OCI-LY3 (cell line): ENCODE data around the gene LAMA3.

ENCODE experiments used
- H2AFZ ChIP-seq: fragments of 200-600, 300-600 bp; shearing (Covaris generic); 2 replicates; pipeline ENCODE4 v1.6.0; 2014; ENCODE audit warnings: antibody characterized with exemption, low read depth, low read length
- H3K27ac ChIP-seq: fragments of 200-600, 300-600 bp; sonication (generic); 2 replicates; pipeline ENCODE4 v1.5.1; 2014; ENCODE audit warnings: mild to moderate bottlenecking, low read length, moderate library complexity, mixed read lengths
- H3K27me3 ChIP-seq: fragments of 200-600, 300-600 bp; sonication (generic); 2 replicates; pipeline ENCODE4 v1.6.1; 2014; ENCODE audit warnings: low read depth, low read length, mixed read lengths
- H3K36me3 ChIP-seq: fragments of 200-600, 300-600 bp; sonication (generic); replicated peaks from 2 replicates; pipeline ENCODE3; 2014; ENCODE audit warnings: low read depth, low read length, mixed read lengths
- H3K4me1 ChIP-seq: fragments of 300-600, 200-600 bp; sonication (generic); 2 replicates; pipeline ENCODE4 v1.6.1; 2014; ENCODE audit warnings: low read length, mixed read lengths
- H3K4me2 ChIP-seq: fragments of 200-600, 300-600 bp; sonication (generic); 2 replicates; pipeline ENCODE4 v1.6.1; 2014; ENCODE audit warnings: low read length, mixed read lengths
- H3K4me3 ChIP-seq: fragments of 300-600, 200-600 bp; sonication (generic); 2 replicates; pipeline ENCODE4 v1.5.1; 2014; ENCODE audit warnings: antibody characterized with exemption, mild to moderate bottlenecking, low read length, moderate library complexity
- H3K79me2 ChIP-seq: fragments of 300-600, 200-600 bp; shearing (Covaris generic); 2 replicates; pipeline ENCODE4 v1.6.1; 2014; ENCODE audit warnings: mild to moderate bottlenecking, low read length, mixed read lengths
- H3K9ac ChIP-seq: fragments of 300-600, 200-600 bp; shearing (Covaris generic); 2 replicates; pipeline ENCODE4 v1.6.0; 2014; ENCODE audit warnings: mild to moderate bottlenecking, low read length, moderate library complexity
- H3K9me3 ChIP-seq: fragments of 200-600, 300-600 bp; shearing (Covaris generic); 2 replicates; pipeline ENCODE4 v1.6.1; 2014; ENCODE audit warnings: low read length, mixed read lengths; ENCODE audit not compliant: insufficient read depth
- H4K20me1 ChIP-seq: fragments of 200-600, 300-600 bp; sonication (generic); 2 replicates; pipeline ENCODE4 v1.6.1; 2016; ENCODE audit warnings: low read length, mixed read lengths; ENCODE audit not compliant: insufficient read depth
- EZH2phosphoT487 ChIP-seq: fragments of 200-600 bp; shearing (Covaris generic); IDR thresholded peaks from 2 replicates; pipeline ENCODE4 v1.6.1; 2018; ENCODE audit warnings: antibody characterized with exemption, mixed run types, low read depth
- TF ChIP-seq, protein P1 (sequence below): fragments of 200-600, 300-600 bp; sonication (generic); IDR thresholded peaks from 2 replicates; pipeline ENCODE4 v1.5.1; 2014; ENCODE audit warnings: antibody characterized with exemption, low read length, low read depth

The LAMA3 gene

DNA sequence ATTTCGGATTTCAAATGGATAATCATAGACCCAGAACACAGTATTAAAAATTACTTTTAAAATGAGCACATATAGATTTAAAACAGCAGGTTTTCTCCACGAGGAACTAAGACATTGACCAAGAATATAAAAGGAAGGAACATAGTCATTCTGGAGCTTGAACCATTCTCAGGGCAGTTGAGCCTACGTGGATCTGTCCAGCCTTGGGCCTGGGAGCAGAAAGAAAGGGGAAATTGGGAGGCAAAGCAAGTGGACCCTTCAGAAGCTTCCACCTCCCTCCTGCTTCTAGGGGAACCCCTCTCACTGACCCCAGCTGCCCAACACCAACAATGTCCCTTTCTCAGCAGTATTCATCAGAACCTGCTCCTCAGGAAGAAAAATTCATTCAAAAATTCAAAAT lies 293.9 kb downstream of the LAMA3 start:
- H3K4me2 ChIP-seq, result no peak overlapping the region
- H3K79me2 ChIP-seq, result no peaks in the 10 kb centered on the region
- no peak for TF ChIP-seq EZH2phosphoT487
- TF ChIP-seq, protein P1, sequence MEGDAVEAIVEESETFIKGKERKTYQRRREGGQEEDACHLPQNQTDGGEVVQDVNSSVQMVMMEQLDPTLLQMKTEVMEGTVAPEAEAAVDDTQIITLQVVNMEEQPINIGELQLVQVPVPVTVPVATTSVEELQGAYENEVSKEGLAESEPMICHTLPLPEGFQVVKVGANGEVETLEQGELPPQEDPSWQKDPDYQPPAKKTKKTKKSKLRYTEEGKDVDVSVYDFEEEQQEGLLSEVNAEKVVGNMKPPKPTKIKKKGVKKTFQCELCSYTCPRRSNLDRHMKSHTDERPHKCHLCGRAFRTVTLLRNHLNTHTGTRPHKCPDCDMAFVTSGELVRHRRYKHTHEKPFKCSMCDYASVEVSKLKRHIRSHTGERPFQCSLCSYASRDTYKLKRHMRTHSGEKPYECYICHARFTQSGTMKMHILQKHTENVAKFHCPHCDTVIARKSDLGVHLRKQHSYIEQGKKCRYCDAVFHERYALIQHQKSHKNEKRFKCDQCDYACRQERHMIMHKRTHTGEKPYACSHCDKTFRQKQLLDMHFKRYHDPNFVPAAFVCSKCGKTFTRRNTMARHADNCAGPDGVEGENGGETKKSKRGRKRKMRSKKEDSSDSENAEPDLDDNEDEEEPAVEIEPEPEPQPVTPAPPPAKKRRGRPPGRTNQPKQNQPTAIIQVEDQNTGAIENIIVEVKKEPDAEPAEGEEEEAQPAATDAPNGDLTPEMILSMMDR, result no peak
- H4K20me1 ChIP-seq, result no peaks in the 10 kb centered on the region
- H3K27ac ChIP-seq, result no peak overlapping the region
- no peak overlapping the region for H3K4me3 ChIP-seq
- H3K9ac ChIP-seq, result no peak overlapping the region
- H3K9me3 ChIP-seq, result peaks cover 4% of the 10 kb centered on the region; the same call in 1 of the 2 replicates
- H3K36me3 ChIP-seq, result no peaks in the 10 kb centered on the region
- H2AFZ ChIP-seq, result no peak overlapping the region
- peaks cover 24% of the 10 kb centered on the region for H3K4me1 ChIP-seq
- no peaks in the 10 kb centered on the region for H3K27me3 ChIP-seq

DNA sequence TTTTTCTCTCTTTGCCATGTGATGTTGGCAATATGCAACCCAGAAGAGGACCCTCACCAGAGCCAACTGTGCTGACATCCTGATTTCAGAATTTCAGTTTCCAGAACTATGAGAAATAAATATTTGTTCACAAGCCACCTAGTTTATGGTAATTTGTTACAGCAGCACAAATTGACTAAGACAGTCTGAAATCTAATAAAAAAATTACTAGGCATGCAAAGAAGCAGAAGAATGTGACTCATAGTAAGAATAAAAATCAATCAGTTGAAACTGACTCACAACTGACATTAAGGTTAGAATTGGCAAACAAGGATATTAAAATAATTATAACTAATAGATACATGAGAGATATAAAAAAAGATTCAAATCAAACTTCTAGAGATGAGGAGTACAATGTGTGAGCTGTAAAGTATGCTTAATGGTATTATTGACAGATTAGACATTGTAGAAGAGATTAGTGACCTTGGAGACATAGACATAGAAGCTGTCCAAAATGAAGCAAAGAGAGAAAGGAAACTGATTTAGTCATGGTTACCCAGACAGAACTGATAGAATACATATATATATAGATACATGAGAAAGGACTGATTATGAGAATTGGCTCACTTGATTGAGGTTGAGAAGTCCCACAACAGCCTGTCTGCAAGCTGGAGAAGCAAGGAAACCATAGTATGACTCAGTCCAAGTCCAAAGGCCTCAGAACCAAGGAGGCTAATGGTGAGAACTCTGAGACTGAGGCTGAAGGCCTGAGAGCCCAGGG lies 297.5 kb downstream of the LAMA3 start:
- Histone ChIP-seq H3K27me3 (no peaks in the 10 kb centered on the region), H2AFZ (no peak overlapping the region), H3K9ac (no peak overlapping the region), H3K4me3 (no peak overlapping the region), H3K36me3 (no peaks in the 10 kb centered on the region), H3K9me3 (peaks cover 4% of the 10 kb centered on the region; the same call in 1 of the 2 replicates), H3K79me2 (no peaks in the 10 kb centered on the region), H4K20me1 (no peaks in the 10 kb centered on the region), H3K4me1 (peaks cover 15% of the 10 kb centered on the region), H3K4me2 (no peak overlapping the region), H3K27ac (no peak overlapping the region)
- TF ChIP-seq EZH2phosphoT487, result no peak
- TF ChIP-seq, protein P1, result no peak

DNA sequence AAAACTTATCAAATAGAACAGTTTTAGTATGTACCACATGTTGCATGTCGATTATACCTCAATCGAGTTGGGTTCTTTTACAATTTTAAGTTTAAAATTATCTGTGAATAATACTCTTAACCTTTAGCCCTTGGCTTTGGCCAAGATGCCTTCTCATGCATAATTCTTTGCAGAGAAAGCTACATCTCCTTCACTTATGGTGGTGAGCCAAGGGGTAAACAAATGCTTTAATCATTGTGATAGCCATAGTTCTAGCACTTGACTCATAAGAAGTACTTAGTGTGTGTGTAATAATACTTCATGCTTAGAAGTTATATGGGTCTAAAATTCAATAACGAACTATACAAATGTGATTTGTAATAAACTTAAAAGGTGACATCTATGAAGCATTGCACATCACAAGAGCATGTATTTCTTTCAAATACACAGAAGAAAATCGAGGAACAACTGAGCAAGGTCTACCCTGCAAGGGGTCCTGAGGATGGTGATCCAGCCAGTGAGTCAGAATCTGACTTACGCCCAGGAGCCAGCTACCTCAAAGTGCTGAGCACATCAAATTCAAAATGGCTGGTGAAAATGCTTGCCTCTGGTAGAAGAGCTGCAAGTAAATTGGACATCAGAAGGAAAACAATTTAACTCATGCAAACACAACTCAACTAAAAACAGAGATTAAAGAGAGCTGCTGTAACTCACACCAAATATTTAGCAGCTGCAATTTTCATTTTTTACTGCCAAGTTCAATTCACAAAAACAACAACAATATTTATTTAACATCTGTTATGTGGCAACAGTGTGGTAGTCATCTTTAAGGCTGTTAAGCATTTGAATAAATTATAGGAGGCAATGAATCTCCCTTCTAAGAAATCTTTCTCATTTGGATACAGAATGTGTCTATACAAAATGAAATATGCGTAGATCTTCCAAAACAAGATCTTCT lies 301.5 kb downstream of the LAMA3 start:
- H3K79me2 ChIP-seq, result no peaks in the 10 kb centered on the region
- no peaks in the 10 kb centered on the region for H3K27me3 ChIP-seq
- no peaks in the 10 kb centered on the region for H3K36me3 ChIP-seq
- H3K27ac ChIP-seq, result no peak overlapping the region
- peaks cover 13% of the 10 kb centered on the region for H3K4me1 ChIP-seq
- no peak overlapping the region for H3K9ac ChIP-seq
- no peak overlapping the region for H2AFZ ChIP-seq
- no peak overlapping the region for H3K4me3 ChIP-seq
- TF ChIP-seq EZH2phosphoT487, result no peak
- TF ChIP-seq, protein P1, result no peak
- peaks cover 4% of the 10 kb centered on the region; the same call in 1 of the 2 replicates for H3K9me3 ChIP-seq
- H4K20me1 ChIP-seq, result no peaks in the 10 kb centered on the region
- H3K4me2 ChIP-seq, result no peak overlapping the region
